Right lobe of liver (tissue), 6 donors: ENCODE measurements around the gene PSMB10. TPM values are rescaled to one million over a fixed set of nuclear protein-coding genes. Genes with fewer than 3 reads are reported as not detected.

Source experiments
- ATAC-seq, 4 donors: fragments of 200-7000 bp; cut with Tn5 transposase; one replicate each; pipeline ENCODE4 v1.9.1; 2020; ENCODE audit warnings: mild to moderate bottlenecking in 4 of 4, moderate library complexity in 4 of 4
- DNase-seq, 3 donors: peaks; one replicate each; pipeline ENCODE4 v3.0.0-alpha.2; 2020
- H3K27ac ChIP-seq, 3 donors: fragments of 200-600 bp; one replicate each; pipeline ENCODE4 v1.8.0; 2022
- H3K27me3 ChIP-seq, 2 donors: fragments of 200-600 bp; one replicate each; pipeline ENCODE4 v1.8.0; 2022
- H3K36me3 ChIP-seq, 4 donors: fragments of 200-600 bp; sonication (generic) in 1 of 4; one replicate each; pipeline versions ENCODE4 v1.5.1 to v1.8.0; 2017 to 2022; ENCODE audit warnings: control low read depth in 1 of 4
- H3K4me1 ChIP-seq, 4 donors: fragments of 200-600 bp; sonication (generic) in 1 of 4; one replicate each; pipeline versions ENCODE4 v1.5.1 to v1.8.0; 2017 to 2022; ENCODE audit warnings: control low read depth in 1 of 4
- H3K4me3 ChIP-seq, 3 donors: fragments of 200-600 bp; one replicate each; pipeline ENCODE4 v1.8.0; 2022
- H3K9me3 ChIP-seq, 4 donors: fragments of 200-600 bp; sonication (generic) in 1 of 4; one replicate each; pipeline versions ENCODE4 v1.5.1 to v1.8.0; 2017 to 2022; ENCODE audit warnings: control low read depth in 1 of 4
- POLR2A ChIP-seq: fragments of 450-650 bp; IDR thresholded peaks from one replicate; pipeline ENCODE4 v1.6.1; 2017; ENCODE audit warnings: antibody characterized with exemption, mild to moderate bottlenecking
- WGBS: methylation state at CpG from one replicate; pipeline ENCODE4 v1.1.6; 2018; ENCODE audit warnings: low coverage, low lambda C conversion rate; ENCODE audit not compliant: insufficient coverage; ENCODE audit errors: missing lambda C conversion rate; 5-methylcytosine and 5-hydroxymethylcytosine counted together
- intact Hi-C, 2 donors: fragments of 100-400 bp; cut with DNase I; formaldehyde crosslinking; loops; one replicate each; pipeline versions ENCODE4 v1.11.2 to v1.14.1; 2022
- total RNA-seq, 6 experiments: library from RNA; depleted of rRNA in 2 of 6; stranded (reverse); fragments of >200 nt in 2 of 6; fragmentation: NEBNext Ultra II Directional in 3 of 6; extraction: Animal tissue kit (Norgen Biotek cat#: 25700) in 3 of 6; gene quantifications; one replicate each; pipeline versions ENCODE4 v1.1.0 to v1.2.4, GENCODE V29; 2016 to 2023
- TF ChIP-seq, protein P1 (sequence below), 4 donors: fragments of 200-600 bp in 3 of 4; fragments of 450-650 bp in 1 of 4; IDR thresholded peaks; one replicate each; pipeline versions ENCODE4 v1.5.1 to v1.8.0; 2016 to 2022; ENCODE audit warnings: antibody characterized with exemption in 4 of 4, mild to moderate bottlenecking in 2 of 4
- donor health status: DM: no; HTN: yes; CAD: no.
- donor health status: DM: no; HTN: no; CAD: no.
- donor health status: DM: no; HTN: no; CAD: no.
- donor health status: DM: no; HTN: yes; CAD: no.
- donor health status: DM: no; HTN: yes; CAD: no.

Gene PSMB10
- total RNA-seq, 6 experiments from 2014 or later: 19.0 to 39.6 (median 22.7) TPM

DNA sequence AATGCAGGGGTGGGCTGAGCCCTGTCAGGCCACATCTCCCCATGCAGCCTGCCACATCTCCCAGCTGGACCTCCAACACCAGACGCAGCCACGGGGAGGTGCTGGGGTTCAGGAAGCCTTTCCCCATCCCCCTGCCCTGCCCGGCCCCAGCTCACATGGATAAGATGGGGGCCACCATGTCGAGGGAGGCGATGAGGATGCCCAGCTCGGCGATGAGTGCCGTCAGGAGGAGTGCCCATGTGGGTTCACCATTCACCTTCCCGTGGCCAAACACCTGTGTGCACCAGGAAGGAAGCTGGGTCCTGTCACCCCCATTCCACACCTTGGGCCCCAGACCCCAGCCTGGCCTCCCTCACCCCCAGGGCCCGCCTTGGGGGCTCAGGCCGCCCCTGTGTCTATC lies 13.0 kb upstream of the PSMB10 start:
- H3K4me1 ChIP-seq: peaks cover 0 to 17% (median 11%) of the 10 kb centered on the region in 4 donors
- H3K36me3 ChIP-seq: peaks cover 0 to 43% (median 18%) of the 10 kb centered on the region in 4 donors
- no peaks in the 10 kb centered on the region for H3K27me3 ChIP-seq
- no CpG with 5 or more reads among the region's 11 CpGs for WGBS
- intact Hi-C loops: no loop called here
- no peak for DNase-seq
- no peak overlapping the region for H3K4me3 ChIP-seq
- H3K27ac ChIP-seq: no peak overlapping the region
- H3K9me3 ChIP-seq: no peaks in the 10 kb centered on the region
- TF ChIP-seq POLR2A: no peak
- TF ChIP-seq, protein P1, sequence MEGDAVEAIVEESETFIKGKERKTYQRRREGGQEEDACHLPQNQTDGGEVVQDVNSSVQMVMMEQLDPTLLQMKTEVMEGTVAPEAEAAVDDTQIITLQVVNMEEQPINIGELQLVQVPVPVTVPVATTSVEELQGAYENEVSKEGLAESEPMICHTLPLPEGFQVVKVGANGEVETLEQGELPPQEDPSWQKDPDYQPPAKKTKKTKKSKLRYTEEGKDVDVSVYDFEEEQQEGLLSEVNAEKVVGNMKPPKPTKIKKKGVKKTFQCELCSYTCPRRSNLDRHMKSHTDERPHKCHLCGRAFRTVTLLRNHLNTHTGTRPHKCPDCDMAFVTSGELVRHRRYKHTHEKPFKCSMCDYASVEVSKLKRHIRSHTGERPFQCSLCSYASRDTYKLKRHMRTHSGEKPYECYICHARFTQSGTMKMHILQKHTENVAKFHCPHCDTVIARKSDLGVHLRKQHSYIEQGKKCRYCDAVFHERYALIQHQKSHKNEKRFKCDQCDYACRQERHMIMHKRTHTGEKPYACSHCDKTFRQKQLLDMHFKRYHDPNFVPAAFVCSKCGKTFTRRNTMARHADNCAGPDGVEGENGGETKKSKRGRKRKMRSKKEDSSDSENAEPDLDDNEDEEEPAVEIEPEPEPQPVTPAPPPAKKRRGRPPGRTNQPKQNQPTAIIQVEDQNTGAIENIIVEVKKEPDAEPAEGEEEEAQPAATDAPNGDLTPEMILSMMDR (IDR thresholded peaks at IDR 0.05): no peak
- ATAC-seq: no peak

DNA sequence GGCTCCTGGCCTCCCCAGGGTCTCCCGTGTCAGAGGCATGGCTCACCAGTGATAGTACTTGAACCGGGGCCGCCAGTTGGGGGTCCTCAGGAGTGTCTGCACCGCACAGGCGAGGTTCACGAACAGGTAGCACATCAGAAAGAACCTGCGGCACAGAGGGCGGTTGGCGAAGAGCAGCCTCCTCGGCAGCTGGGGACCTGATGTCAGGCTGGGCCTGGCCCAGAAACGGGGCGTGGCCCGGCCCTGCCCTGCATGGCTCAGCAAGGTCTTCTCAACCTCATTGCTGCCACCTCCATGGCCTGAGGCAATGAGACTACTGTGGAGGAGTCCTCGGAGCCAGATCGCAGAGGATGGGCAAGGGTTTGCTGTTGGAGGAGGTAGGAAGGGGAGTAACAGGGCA lies 11.4 kb upstream of the PSMB10 start:
- H3K27me3 ChIP-seq: no peaks in the 10 kb centered on the region
- H3K27ac ChIP-seq: no peak overlapping the region
- peaks cover 0 to 9% (median 6%) of the 10 kb centered on the region in 4 donors for H3K4me1 ChIP-seq
- ATAC-seq (no peak), DNase-seq (no peak)
- TF ChIP-seq POLR2A: no peak
- TF ChIP-seq, protein P1 (IDR thresholded peaks at IDR 0.05): no peak
- no peak overlapping the region for H3K4me3 ChIP-seq
- H3K36me3 ChIP-seq: peaks cover 0 to 43% (median 18%) of the 10 kb centered on the region in 4 donors
- no peaks in the 10 kb centered on the region for H3K9me3 ChIP-seq
- 90% methylated on average over 12 of the region's 15 CpGs for WGBS
- intact Hi-C loops: no loop called here

DNA sequence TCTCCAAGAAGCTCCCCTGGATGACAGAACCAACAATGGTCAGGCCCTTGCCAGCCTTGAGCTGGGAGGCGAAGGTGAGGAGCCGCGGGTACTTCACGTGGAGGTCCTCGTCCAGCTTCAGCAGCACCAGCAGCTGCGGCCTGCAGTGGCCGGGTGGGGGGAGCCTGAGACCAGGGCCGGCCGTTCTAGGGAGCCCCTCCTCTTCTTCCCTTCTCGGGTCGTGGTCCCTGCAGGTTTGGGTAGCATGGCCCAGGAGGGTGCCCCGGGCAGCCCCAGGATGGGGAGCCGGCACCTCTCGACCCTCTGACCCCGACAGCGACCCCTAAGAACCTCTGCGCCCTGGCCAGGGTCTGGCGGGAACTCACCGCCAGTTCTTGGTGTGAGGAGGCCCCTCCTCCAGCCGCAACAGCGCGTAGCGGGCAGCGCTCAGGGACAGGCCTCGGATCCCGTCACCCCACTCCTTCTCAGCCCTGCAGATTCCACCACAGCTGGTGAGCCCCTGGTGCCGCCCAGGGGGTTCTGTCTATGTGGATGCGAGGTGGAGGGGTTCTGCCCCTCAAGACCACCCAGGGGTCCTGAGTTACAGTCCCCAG lies 10.4 kb upstream of the PSMB10 start:
- ATAC-seq (no peak), DNase-seq (no peak)
- no peak overlapping the region for H3K27ac ChIP-seq
- peaks cover 0 to 17% (median 10%) of the 10 kb centered on the region in 4 donors for H3K4me1 ChIP-seq
- H3K9me3 ChIP-seq: no peaks in the 10 kb centered on the region
- WGBS: no CpG with 5 or more reads among the region's 28 CpGs
- TF ChIP-seq, protein P1 (IDR thresholded peaks at IDR 0.05): no peak
- TF ChIP-seq POLR2A: no peak
- H3K27me3 ChIP-seq: no peaks in the 10 kb centered on the region
- intact Hi-C loops: no loop called here
- no peak overlapping the region for H3K4me3 ChIP-seq
- peaks cover 0 to 41% (median 18%) of the 10 kb centered on the region in 4 donors for H3K36me3 ChIP-seq

DNA sequence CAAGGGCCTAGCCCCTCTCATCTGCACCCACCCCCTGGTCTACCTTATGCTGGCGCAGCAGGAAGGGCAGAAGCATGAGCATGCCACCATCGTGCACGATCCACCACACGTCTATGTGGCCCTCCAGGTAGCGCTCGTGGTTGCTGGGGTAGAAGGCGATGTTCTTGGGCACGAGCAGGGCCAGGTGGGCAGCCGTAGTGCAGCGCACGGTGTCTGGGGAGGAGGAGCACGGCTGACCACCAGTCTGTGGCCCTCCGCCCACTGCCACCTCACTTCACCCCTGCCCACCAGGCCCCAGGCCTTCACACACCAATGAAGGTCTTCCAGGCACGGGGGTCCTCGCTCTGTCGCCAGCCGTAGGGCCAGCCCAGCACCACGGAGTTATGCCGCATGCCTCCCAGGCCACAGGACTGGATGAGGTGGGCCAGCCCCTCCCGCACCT lies 9.5 kb upstream of the PSMB10 start:
- TF ChIP-seq, protein P1 (IDR thresholded peaks at IDR 0.05): no peak
- TF ChIP-seq POLR2A: no peak
- no peak overlapping the region for H3K27ac ChIP-seq
- no peak overlapping the region for H3K4me3 ChIP-seq
- H3K27me3 ChIP-seq: no peaks in the 10 kb centered on the region
- 100% methylated on average over 5 of the region's 20 CpGs for WGBS
- intact Hi-C loops: no loop called here
- DNase-seq (no peak), ATAC-seq (no peak)
- peaks cover 0 to 36% (median 14%) of the 10 kb centered on the region in 4 donors for H3K36me3 ChIP-seq
- H3K9me3 ChIP-seq: no peaks in the 10 kb centered on the region
- peaks cover 0 to 24% (median 14%) of the 10 kb centered on the region in 4 donors for H3K4me1 ChIP-seq
